GM19240 (cell line): ENCODE measurements around the gene GOLGA6C.
"Not testable (repeated sequence)": the region's sequence is repeated elsewhere in the genome, so short reads cannot be mapped to it uniquely, and the experiment has no call there.

Experiments used
- DNase-seq: peaks from one replicate; pipeline ENCODE4 v3.0.0; 2011; ENCODE audit warnings: low spot score; ENCODE audit not compliant: insufficient read length

The GOLGA6C gene

GRCh38 chr15:75227663-75228280, 30.4 kb upstream of the GOLGA6C start:
- DNase-seq, result no peak

- DNase-seq, result no peak
Observed at GRCh38 chr15:75228787-75229186, 29.3 kb upstream of the GOLGA6C start.

- DNase-seq, result no peak
Observed at GRCh38 chr15:75229191-75230015, 28.7 kb upstream of the GOLGA6C start.

GRCh38 chr15:75230016-75230343, 28.2 kb upstream of the GOLGA6C start:
- DNase-seq, result no peak

- DNase-seq, result no peak
Observed at GRCh38 chr15:75230551-75231371, 27.4 kb upstream of the GOLGA6C start.

GRCh38 chr15:75231836-75232235, 26.3 kb upstream of the GOLGA6C start:
- DNase-seq, result no peak

- no peak for DNase-seq
Observed at GRCh38 chr15:75232252-75232813, 25.8 kb upstream of the GOLGA6C start.

GRCh38 chr15:75232826-75233503, 25.2 kb upstream of the GOLGA6C start:
- DNase-seq, result no peak

- DNase-seq, result no peak
Observed at GRCh38 chr15:75233504-75234190, 24.5 kb upstream of the GOLGA6C start.

GRCh38 chr15:75234191-75234810, 23.8 kb upstream of the GOLGA6C start:
- DNase-seq, result no peak

- DNase-seq, result no peak
Observed at GRCh38 chr15:75235051-75235673, 23.0 kb upstream of the GOLGA6C start.

GRCh38 chr15:75235760-75236729, 22.1 kb upstream of the GOLGA6C start:
- DNase-seq, result no peak

- no peak for DNase-seq
Observed at GRCh38 chr15:75237316-75237982, 20.7 kb upstream of the GOLGA6C start.

GRCh38 chr15:75238150-75238549, 20.0 kb upstream of the GOLGA6C start:
- no peak for DNase-seq

- DNase-seq, result not testable (repeated sequence)
Observed at GRCh38 chr15:75245741-75246140, 12.4 kb upstream of the GOLGA6C start.

GRCh38 chr15:75248991-75249390, 9.1 kb upstream of the GOLGA6C start:
- not testable (repeated sequence) for DNase-seq

GRCh38 chr15:75249726-75250125, 8.4 kb upstream of the GOLGA6C start:
- no peak for DNase-seq

GRCh38 chr15:75251343-75251742, 6.8 kb upstream of the GOLGA6C start:
- not testable (repeated sequence) for DNase-seq
